HG02642 (cell line): ENCODE measurements around the gene TIMP4.

ENCODE experiments used
- ATAC-seq: cut with Tn5 transposase; IDR thresholded peaks from one replicate; pipeline ENCODE4 v1.9.1; 2021; ENCODE audit warnings: mild to moderate bottlenecking; ENCODE audit not compliant: unreplicated experiment, poor library complexity

The TIMP4 gene

GRCh38 chr3:12158387-12159226, at the start of gene TIMP4:
Gene TIMP4, minus strand, starts transcription at chr3:12158912. Its CDS starts 72 bp downstream, at chr3:12158840.
- no peak for ATAC-seq

- no peak for ATAC-seq
Measured at GRCh38 chr3:12205171-12205570, 46.5 kb upstream of the TIMP4 start.

- ATAC-seq, result no peak
Measured at GRCh38 chr3:12201813-12202212, 43.1 kb upstream of the TIMP4 start.

GRCh38 chr3:12198301-12198700, 39.6 kb upstream of the TIMP4 start:
- ATAC-seq, result no peak

GRCh38 chr3:12197475-12197874, 38.8 kb upstream of the TIMP4 start:
- peak; percentile 52 for ATAC-seq

- ATAC-seq, result no peak
Measured at GRCh38 chr3:12196684-12197083, 38.0 kb upstream of the TIMP4 start.

- ATAC-seq, result no peak
Measured at GRCh38 chr3:12195231-12195630, 36.5 kb upstream of the TIMP4 start.

GRCh38 chr3:12194669-12195161, 36.0 kb upstream of the TIMP4 start:
- ATAC-seq, result peak; percentile 64

GRCh38 chr3:12194209-12194608, 35.5 kb upstream of the TIMP4 start:
- ATAC-seq, result peak; percentile 31

GRCh38 chr3:12193485-12194165, 34.9 kb upstream of the TIMP4 start:
- ATAC-seq, result peak; percentile 54

- no peak for ATAC-seq
Measured at GRCh38 chr3:12192655-12193484, 34.2 kb upstream of the TIMP4 start.

GRCh38 chr3:12192173-12192572, 33.5 kb upstream of the TIMP4 start:
- no peak for ATAC-seq

- ATAC-seq, result no peak
Measured at GRCh38 chr3:12191559-12191958, 32.8 kb upstream of the TIMP4 start.

- no peak for ATAC-seq
Measured at GRCh38 chr3:12190832-12191231, 32.1 kb upstream of the TIMP4 start.

GRCh38 chr3:12190221-12190807, 31.6 kb upstream of the TIMP4 start:
- ATAC-seq, result no peak

GRCh38 chr3:12188681-12189287, 30.1 kb upstream of the TIMP4 start:
- no peak for ATAC-seq

- ATAC-seq, result peak; percentile 7
Measured at GRCh38 chr3:12188328-12188648, 29.6 kb upstream of the TIMP4 start.

GRCh38 chr3:12187448-12188327, 29.0 kb upstream of the TIMP4 start:
- peak; percentile 75 for ATAC-seq
